Suprapubic skin (tissue), 3 donors: ENCODE measurements around the gene NEU1.
A peak's percentile ranks its signal among the peaks of the same experiment; 100 is the strongest.

ENCODE experiments used
- POLR2A ChIP-seq, 2 donors: fragments of 450-650 bp; IDR thresholded peaks; one replicate each; pipeline ENCODE4 v1.6.1; 2017; ENCODE audit warnings: antibody characterized with exemption in 2 of 2, mild to moderate bottlenecking in 2 of 2, moderate library complexity in 2 of 2
- TF ChIP-seq, protein P1 (sequence below), 2 donors: fragments of 200-600 bp in 1 of 2; fragments of 450-650 bp in 1 of 2; sonication (generic) in 1 of 2; IDR thresholded peaks; one replicate each; pipeline ENCODE4 v1.5.1; 2016 to 2019; ENCODE audit warnings: antibody characterized with exemption in 2 of 2, mild to moderate bottlenecking in 1 of 2, moderate library complexity in 1 of 2

DNA sequence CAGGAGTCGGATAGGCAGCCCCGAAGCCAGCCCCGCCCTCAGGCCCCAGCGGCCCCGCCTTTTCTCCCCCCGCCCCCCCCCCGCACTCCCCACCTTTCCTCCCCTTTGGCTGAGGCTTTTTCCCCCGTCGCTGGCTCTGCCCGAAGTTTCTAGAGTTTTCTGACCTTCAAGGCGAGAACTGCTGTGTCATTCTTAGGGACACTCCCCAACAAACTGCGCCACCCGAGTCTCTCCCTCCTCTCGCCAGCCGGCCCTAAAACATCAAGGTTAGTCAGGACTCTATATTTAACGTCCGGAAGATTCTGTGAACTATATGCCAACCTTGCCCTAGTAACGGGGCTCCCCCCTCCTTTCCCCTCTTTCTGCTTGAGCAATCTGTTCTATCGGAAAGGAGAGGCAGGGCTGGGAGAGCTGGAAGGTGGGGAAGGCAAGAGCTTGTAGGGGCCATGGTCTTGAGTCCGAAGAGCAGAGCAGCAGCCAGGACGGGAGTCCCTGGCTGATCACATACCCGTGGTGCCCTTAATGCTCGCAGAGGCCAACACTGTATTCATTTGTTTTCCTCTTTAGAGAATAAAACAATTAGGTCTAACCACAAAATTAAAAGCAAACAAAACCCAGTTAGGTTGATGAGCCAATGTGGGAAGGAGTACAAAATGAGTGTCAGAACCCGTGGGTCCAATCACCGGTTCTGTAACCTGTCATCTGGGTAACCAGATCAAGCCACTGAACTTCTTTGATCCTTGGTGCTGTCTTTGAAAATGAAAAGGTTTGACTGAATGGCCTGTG, 40.4 kb downstream of the NEU1 start:
- peak in 1 of 2 donors; percentile 54 for TF ChIP-seq POLR2A (IDR thresholded peaks at IDR 0.05)
- TF ChIP-seq, protein P1, sequence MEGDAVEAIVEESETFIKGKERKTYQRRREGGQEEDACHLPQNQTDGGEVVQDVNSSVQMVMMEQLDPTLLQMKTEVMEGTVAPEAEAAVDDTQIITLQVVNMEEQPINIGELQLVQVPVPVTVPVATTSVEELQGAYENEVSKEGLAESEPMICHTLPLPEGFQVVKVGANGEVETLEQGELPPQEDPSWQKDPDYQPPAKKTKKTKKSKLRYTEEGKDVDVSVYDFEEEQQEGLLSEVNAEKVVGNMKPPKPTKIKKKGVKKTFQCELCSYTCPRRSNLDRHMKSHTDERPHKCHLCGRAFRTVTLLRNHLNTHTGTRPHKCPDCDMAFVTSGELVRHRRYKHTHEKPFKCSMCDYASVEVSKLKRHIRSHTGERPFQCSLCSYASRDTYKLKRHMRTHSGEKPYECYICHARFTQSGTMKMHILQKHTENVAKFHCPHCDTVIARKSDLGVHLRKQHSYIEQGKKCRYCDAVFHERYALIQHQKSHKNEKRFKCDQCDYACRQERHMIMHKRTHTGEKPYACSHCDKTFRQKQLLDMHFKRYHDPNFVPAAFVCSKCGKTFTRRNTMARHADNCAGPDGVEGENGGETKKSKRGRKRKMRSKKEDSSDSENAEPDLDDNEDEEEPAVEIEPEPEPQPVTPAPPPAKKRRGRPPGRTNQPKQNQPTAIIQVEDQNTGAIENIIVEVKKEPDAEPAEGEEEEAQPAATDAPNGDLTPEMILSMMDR (IDR thresholded peaks at IDR 0.05): no peak
